Measurements from ENCODE around the gene CES2. TPM values are rescaled to one million over a fixed set of nuclear protein-coding genes. Genes with fewer than 3 reads are reported as not detected.

CES2 gene
- total and polyA plus RNA-seq, 2 donors (not counting 3 experiments of a cell fraction or from before 2014, with no cell fraction given) = 19.1 to 28.8 TPM

- no peaks in the 10 kb centered on the region for H3K27me3 ChIP-seq (ENCODE audit: control insufficient read depth in 2 of 2, insufficient read depth in 2 of 2, low read length in 2 of 2)
- H3K9ac ChIP-seq (replicated peaks; ENCODE audit: extremely low read depth, insufficient read depth, low read length) = no peak overlapping the region
- no peak overlapping the region for H3K27ac ChIP-seq (ENCODE audit: insufficient read depth, low read depth, low read length)
- no peaks in the 10 kb centered on the region for H3K36me3 ChIP-seq (ENCODE audit: control insufficient read depth in 2 of 2, extremely low read depth in 1 of 2, insufficient read depth in 2 of 2, low read length in 2 of 2)
- CTCF ChIA-PET = interaction anchor here (1.1 to 5.2 kb wide), 5 partner anchors 11 to 508 kb away, joined by 3 to 72 read pairs (median 6); partner anchors contain the start of genes PDP2 and RRAD
- dilution Hi-C loops (cut with MboI; ENCODE audit: extremely low pct_ligation_motif_present, low sequenced_read_pairs) = no loop called here
- H3K4me3 ChIP-seq (replicated peaks in 1 of 3; ENCODE audit: insufficient read depth in 1 of 3, low read depth in 1 of 3, low read length in 3 of 3) = no peak overlapping the region
- no peaks in the 10 kb centered on the region for H3K9me3 ChIP-seq (replicated peaks; ENCODE audit: control insufficient read depth, insufficient read depth, low read length)
- no peaks in the 10 kb centered on the region for H3K9me1 ChIP-seq (replicated peaks; ENCODE audit: control insufficient read depth, extremely low read depth, insufficient read depth, low read length)
- intact Hi-C loops (cut with micrococcal nuclease) = loop anchor here (10.0 kb wide), 1 partner anchor 1963 kb away; no protein-coding TSS in a partner anchor
- POLR2A ChIA-PET = no interaction called here
- TF ChIP-seq MYC (IDR thresholded peaks at IDR 0.05; ENCODE audit: low read depth, low read length) (no peak), CTCF (IDR thresholded peaks at IDR 0.05; ENCODE audit: extremely low read depth in 1 of 2, insufficient read depth in 1 of 2, low read depth in 1 of 2, low read length in 2 of 2) (no peak), POLR2A (IDR thresholded peaks at IDR 0.05; ENCODE audit: low read depth, low read length) (no peak), POLR2AphosphoS5 (IDR thresholded peaks at IDR 0.05; ENCODE audit: insufficient read depth, low read depth, low read length) (no peak), EZH2 (IDR thresholded peaks at IDR 0.05; ENCODE audit: borderline replicate concordance, low read depth, low read length, severe bottlenecking) (no peak), MAX (IDR thresholded peaks at IDR 0.05; ENCODE audit: insufficient read depth, insufficient read length) (no peak), GATA2 (IDR thresholded peaks at IDR 0.05; ENCODE audit: insufficient read depth, insufficient read length, low read depth, low read length) (no peak), FOS (IDR thresholded peaks at IDR 0.05; ENCODE audit: borderline replicate concordance, insufficient read depth, low read length) (no peak), JUN (IDR thresholded peaks at IDR 0.05; ENCODE audit: borderline replicate concordance, insufficient read depth, insufficient read length, low read depth) (no peak)
- no peaks in the 10 kb centered on the region for H3K79me2 ChIP-seq (ENCODE audit: control insufficient read depth, insufficient read depth, low read length)
- FAIRE-seq = no peak
- BruUV-seq (replicated peaks) = no TSS peak
- no peak overlapping the region for H3K4me2 ChIP-seq (ENCODE audit: insufficient read depth, low read length)
- no peak for DNase-seq (ENCODE audit: low read depth, low spot score)
- no peak overlapping the region for H2AFZ ChIP-seq (ENCODE audit: low read depth, low read length)
- no peaks in the 10 kb centered on the region for H3K4me1 ChIP-seq (ENCODE audit: control insufficient read depth, extremely low read depth, insufficient read depth, low read length)
- H4K20me1 ChIP-seq (replicated peaks; ENCODE audit: control insufficient read depth, extremely low read depth, insufficient read depth, low read length) = peaks cover under 1% of the 10 kb centered on the region
Measured at GRCh38 chr16:66891797-66892196, 43.5 kb upstream of the CES2 start.

Measured in endothelial cell of umbilical vein (primary cell).